AG04449 (cell line): ENCODE results near the gene CEP128.

Experiments used
- CTCF ChIA-PET: fragments of 350-600 bp; formaldehyde crosslinking; extraction: SDS; loops from one replicate; lab custom pipeline; 2021; ENCODE audit warnings: antibody characterized with exemption; lab: Yijun Ruan, JAX
- POLR2A ChIA-PET: fragments of 400-600, 350-600 bp; formaldehyde crosslinking; extraction: SDS; loops from one replicate; lab custom pipeline; 2020; ENCODE audit warnings: antibody characterized with exemption, inconsistent platforms; lab: Yijun Ruan, JAX
- DNase-seq: peaks from one replicate; pipeline ENCODE4 v3.0.0-alpha.2; 2010; ENCODE audit warnings: low read depth, low spot score
- H3K4me3 ChIP-seq: 2 replicates; pipeline ENCODE4 v1.5.1; 2011; ENCODE audit warnings: low read depth, mild to moderate bottlenecking, control low read depth, low read length
- CTCF ChIP-seq: IDR thresholded peaks from one replicate; pipeline ENCODE4 v1.5.1; 2011; ENCODE audit warnings: mild to moderate bottlenecking, moderate library complexity, low read length, control low read depth, inconsistent platforms; ENCODE audit not compliant: insufficient read depth; ENCODE audit errors: missing control alignments

The CEP128 gene

GRCh38 chr14:80780500-80780899 lies 161.0 kb downstream of the CEP128 start:
- ChIA-PET CTCF (no interaction called here), POLR2A (no interaction called here)
- no peak for TF ChIP-seq CTCF
- H3K4me3 ChIP-seq: no peak overlapping the region
- no peak for DNase-seq

- H3K4me3 ChIP-seq: no peak overlapping the region
- DNase-seq: no peak
- no peak for TF ChIP-seq CTCF
- POLR2A ChIA-PET: no interaction called here
- CTCF ChIA-PET: interaction anchor here (1.2 kb wide), 1 partner anchor 8 kb away, joined by 4 read pairs; no protein-coding TSS in a partner anchor
Measured at GRCh38 chr14:80776657-80777056, 164.9 kb downstream of the CEP128 start.

GRCh38 chr14:80776186-80776585 lies 165.4 kb downstream of the CEP128 start:
- CTCF ChIA-PET: interaction anchor here (1.2 kb wide), 1 partner anchor 8 kb away, joined by 4 read pairs; no protein-coding TSS in a partner anchor
- no peak for TF ChIP-seq CTCF
- DNase-seq: no peak
- no peak overlapping the region for H3K4me3 ChIP-seq
- POLR2A ChIA-PET: no interaction called here

- no peak for DNase-seq
- ChIA-PET POLR2A (no interaction called here), CTCF (interaction anchor here (2.0 kb wide), 1 partner anchor 10 kb away, joined by 5 read pairs; no protein-coding TSS in a partner anchor)
- no peak overlapping the region for H3K4me3 ChIP-seq
- TF ChIP-seq CTCF: no peak
Measured at GRCh38 chr14:80772504-80772903, 169.0 kb downstream of the CEP128 start.

GRCh38 chr14:80771201-80771600 lies 170.3 kb downstream of the CEP128 start:
- POLR2A ChIA-PET: no interaction called here
- TF ChIP-seq CTCF: no peak
- H3K4me3 ChIP-seq: no peak overlapping the region
- CTCF ChIA-PET: interaction anchor here (2.0 kb wide), 1 partner anchor 11 kb away, joined by 5 read pairs; no protein-coding TSS in a partner anchor
- DNase-seq: no peak

GRCh38 chr14:80770114-80770908 lies 171.2 kb downstream of the CEP128 start:
- no peak overlapping the region for H3K4me3 ChIP-seq
- DNase-seq: no peak
- CTCF ChIA-PET: interaction anchor here (1.1 to 2.0 kb wide), 3 partner anchors 12 to 20 kb away, joined by 3 to 5 read pairs (median 4); no protein-coding TSS in a partner anchor
- POLR2A ChIA-PET: no interaction called here
- no peak for TF ChIP-seq CTCF
